Liver (tissue), 9 donors: ENCODE results near the gene DOK3. TPM values are rescaled to one million over a fixed set of nuclear protein-coding genes. Genes with fewer than 3 reads are reported as not detected.

Source experiments
- DNase-seq: peaks from one replicate; pipeline ENCODE4 v3.0.0-alpha.2; 2017; ENCODE audit warnings: low spot score
- H3K27ac ChIP-seq, 2 donors: one replicate each; pipeline ENCODE4 v1.7.0; 2013; ENCODE audit warnings: inconsistent platforms in 2 of 2, low read length in 2 of 2, control low read depth in 1 of 2, low read depth in 1 of 2, mild to moderate bottlenecking in 1 of 2
- H3K27me3 ChIP-seq, 4 donors: one replicate each; pipeline versions ENCODE4 v1.6.1 to v1.7.0; 2013; ENCODE audit warnings: low read length in 3 of 4, inconsistent platforms in 1 of 4, mild to moderate bottlenecking in 1 of 4, moderate library complexity in 1 of 4; ENCODE audit not compliant: control insufficient read depth in 4 of 4, insufficient read depth in 4 of 4
- H3K36me3 ChIP-seq, 4 donors: one replicate each; pipeline versions ENCODE4 v1.6.1 to v1.7.0; 2013; ENCODE audit warnings: low read length in 3 of 4, mild to moderate bottlenecking in 3 of 4, low read depth in 1 of 4, moderate library complexity in 1 of 4; ENCODE audit not compliant: control insufficient read depth in 4 of 4, insufficient read depth in 3 of 4
- H3K4me1 ChIP-seq, 4 donors: one replicate each; pipeline versions ENCODE4 v1.6.1 to v1.7.0; 2013; ENCODE audit warnings: low read length in 3 of 4, mild to moderate bottlenecking in 3 of 4, moderate library complexity in 1 of 4; ENCODE audit not compliant: control insufficient read depth in 4 of 4, insufficient read depth in 4 of 4
- H3K4me3 ChIP-seq, 3 donors: one replicate each; pipeline versions ENCODE4 v1.6.1 to v1.7.0; 2013; ENCODE audit warnings: low read length in 3 of 3, control low read depth in 1 of 3, low read depth in 1 of 3, mild to moderate bottlenecking in 1 of 3
- H3K9ac ChIP-seq, 2 donors: one replicate each; pipeline ENCODE4 v1.7.0; 2013; ENCODE audit warnings: low read length in 2 of 2, mild to moderate bottlenecking in 2 of 2, moderate library complexity in 2 of 2, control low read depth in 1 of 2, low read depth in 1 of 2
- H3K9me3 ChIP-seq, 4 donors: one replicate each; pipeline versions ENCODE4 v1.6.1 to v1.7.0; 2013; ENCODE audit warnings: low read length in 3 of 4; ENCODE audit not compliant: control insufficient read depth in 4 of 4
- ATF3 ChIP-seq: IDR thresholded peaks from 2 replicates; pipeline ENCODE4 v1.6.1; 2016; ENCODE audit warnings: antibody characterized with exemption
- CTCF ChIP-seq: fragments of 150-350 bp; IDR thresholded peaks from 2 replicates; pipeline ENCODE4 v1.5.1; 2017; ENCODE audit warnings: improper control_type of control experiment, low read depth, low read length; ENCODE audit not compliant: missing input control
- EGR1 ChIP-seq, 2 donors: IDR thresholded peaks; 2 replicates each; pipeline ENCODE4 v1.6.1; 2016 to 2018; ENCODE audit warnings: antibody characterized with exemption in 2 of 2, low read depth in 2 of 2
- FOXA1 ChIP-seq: IDR thresholded peaks from 2 replicates; pipeline ENCODE4 v1.6.1; 2016; ENCODE audit warnings: antibody characterized with exemption
- FOXA2 ChIP-seq: IDR thresholded peaks from 2 replicates; pipeline ENCODE4 v1.6.1; 2016; ENCODE audit warnings: antibody characterized with exemption
- GABPA ChIP-seq, 2 donors: IDR thresholded peaks in 1 of 2; conservative IDR thresholded peaks in 1 of 2; 2 replicates each; pipeline ENCODE4 v1.6.1; 2016; ENCODE audit warnings: antibody characterized with exemption in 2 of 2, mild to moderate bottlenecking in 1 of 2, moderate library complexity in 1 of 2
- HNF4A ChIP-seq, 2 donors: conservative IDR thresholded peaks; 2 replicates each; pipeline ENCODE4 v1.6.1; 2016; ENCODE audit warnings: antibody characterized with exemption in 2 of 2, mild to moderate bottlenecking in 2 of 2
- HNF4G ChIP-seq: IDR thresholded peaks from 2 replicates; pipeline ENCODE4 v1.6.1; 2016; ENCODE audit warnings: antibody characterized with exemption
- JUND ChIP-seq, 2 donors: IDR thresholded peaks; 2 replicates each; pipeline ENCODE4 v1.6.1; 2016; ENCODE audit warnings: antibody characterized with exemption in 2 of 2
- MAX ChIP-seq: IDR thresholded peaks from 2 replicates; pipeline ENCODE4 v1.6.1; 2016; ENCODE audit warnings: antibody characterized with exemption
- NR2F2 ChIP-seq: IDR thresholded peaks from 2 replicates; pipeline ENCODE4 v1.6.1; 2016; ENCODE audit warnings: antibody characterized with exemption
- RAD21 ChIP-seq, 2 donors: IDR thresholded peaks; 2 replicates each; pipeline ENCODE4 v1.6.1; 2016; ENCODE audit warnings: antibody characterized with exemption in 2 of 2, mild to moderate bottlenecking in 2 of 2
- REST ChIP-seq: IDR thresholded peaks from 2 replicates; pipeline ENCODE4 v1.6.1; 2016; ENCODE audit warnings: antibody characterized with exemption, mild to moderate bottlenecking
- RXRA ChIP-seq, 2 donors: IDR thresholded peaks; 2 replicates each; pipeline ENCODE4 v1.6.1; 2017 to 2018; ENCODE audit warnings: antibody characterized with exemption in 2 of 2, mild to moderate bottlenecking in 1 of 2
- SP1 ChIP-seq: IDR thresholded peaks from 2 replicates; pipeline ENCODE4 v1.6.1; 2018; ENCODE audit warnings: antibody characterized with exemption, mild to moderate bottlenecking
- TAF1 ChIP-seq: conservative IDR thresholded peaks from 2 replicates; pipeline ENCODE4 v1.6.1; 2016; ENCODE audit warnings: antibody characterized with exemption, mild to moderate bottlenecking
- YY1 ChIP-seq: IDR thresholded peaks from 2 replicates; pipeline ENCODE4 v1.6.1; 2016; ENCODE audit warnings: antibody characterized with exemption, mild to moderate bottlenecking
- ZBTB33 ChIP-seq: IDR thresholded peaks from 2 replicates; pipeline ENCODE4 v1.6.1; 2016; ENCODE audit warnings: antibody characterized with exemption
- WGBS: extraction: QIAGEN DNeasy Blood & Tissue Kit; methylation state at CpG from one replicate; pipeline ENCODE4 v1.1.7; 2013; 5-methylcytosine and 5-hydroxymethylcytosine counted together
- polyA plus RNA-seq, 2 donors: library from polyadenylated mRNA; stranded (reverse) in 1 of 2; unstranded in 1 of 2; fragments of 200-250 nt in 1 of 2; fragments of >200 nt in 1 of 2; fragmentation: Nextera tagmentation in 1 of 2; extraction: Ambion mirVana in 1 of 2; gene quantifications; one replicate each; pipeline versions ENCODE4 v1.2.1 to v1.2.3, GENCODE V29; 2013 to 2015
- total RNA-seq, 2 donors: library from RNA; depleted of rRNA; stranded (reverse); fragments of >200 nt; gene quantifications; one replicate each; pipeline ENCODE4 v1.2.3, GENCODE V29; 2014
- donor health status: healthy.
- donor health status: healthy.
- donor health status: healthy.
- donor health status: healthy.
- donor health status: healthy.

Gene DOK3
- total and polyA plus RNA-seq, 4 donors, result 1.7 to 19.2 (median 6.6) TPM

GRCh38 chr5:177479774-177480173 lies 29.9 kb downstream of the DOK3 start:
- Histone ChIP-seq H3K4me3 (no peak overlapping the region), H3K27me3 (no peaks in the 10 kb centered on the region), H3K9ac (no peak overlapping the region), H3K9me3 (no peaks in the 10 kb centered on the region), H3K36me3 (no peaks in the 10 kb centered on the region), H3K27ac (peak overlapping the region; percentile 42 to 48), H3K4me1 (peaks cover 5 to 19% (median 15%) of the 10 kb centered on the region in 4 donors)
- TF ChIP-seq ZBTB33 (no peak), ATF3 (no peak), JUND (IDR thresholded peaks at IDR 0.05) (no peak)
- DNase-seq, result no peak
- WGBS, result 30% methylated on average over 14 of the region's 14 CpGs

- Histone ChIP-seq H3K27me3 (no peaks in the 10 kb centered on the region), H3K4me3 (no peak overlapping the region), H3K27ac (peak overlapping the region; percentile 42 to 48), H3K9me3 (no peaks in the 10 kb centered on the region), H3K36me3 (no peaks in the 10 kb centered on the region), H3K9ac (no peak overlapping the region), H3K4me1 (peaks cover 5 to 19% (median 15%) of the 10 kb centered on the region in 4 donors)
- 34% methylated on average over 18 of the region's 18 CpGs for WGBS
- no peak for DNase-seq
- TF ChIP-seq ATF3, result no peak
- no peak for TF ChIP-seq TAF1
- no peak for TF ChIP-seq ZBTB33
- TF ChIP-seq RAD21 (IDR thresholded peaks at IDR 0.05), result no peak
- TF ChIP-seq NR2F2, result no peak
- no peak for TF ChIP-seq FOXA2
- TF ChIP-seq EGR1 (IDR thresholded peaks at IDR 0.05; ENCODE audit: low read depth in 2 of 2), result no peak
- peak in 1 of 2 donors; percentile 52 for TF ChIP-seq HNF4A (conservative IDR thresholded peaks at IDR 0.05)
- no peak for TF ChIP-seq SP1
- no peak for TF ChIP-seq HNF4G
- peak; percentile 18 for TF ChIP-seq FOXA1
- TF ChIP-seq YY1, result no peak
- TF ChIP-seq RXRA (IDR thresholded peaks at IDR 0.05), result peak in 1 of 2 donors; percentile 63
- TF ChIP-seq CTCF, result no peak
- TF ChIP-seq JUND (IDR thresholded peaks at IDR 0.05), result no peak
- TF ChIP-seq GABPA (IDR thresholded peaks at IDR 0.05 in 1 of 2, conservative IDR thresholded peaks at IDR 0.05 in 1 of 2), result no peak
- no peak for TF ChIP-seq REST
- TF ChIP-seq MAX, result no peak
Observed at GRCh38 chr5:177478711-177479646, 30.6 kb downstream of the DOK3 start.
